RWPE1 (cell line): Measurements from ENCODE around the gene FADS3.

ENCODE experiments used
- CTCF ChIA-PET: fragments of 350-600 bp; sonication (Branson Sonifier 250); formaldehyde crosslinking; extraction: SDS; loops from one replicate; lab custom pipeline; 2021; lab: Yijun Ruan, JAX
- POLR2A ChIA-PET: fragments of 400-600 bp; formaldehyde crosslinking; extraction: SDS; loops from one replicate; lab custom pipeline; 2020; ENCODE audit warnings: antibody characterized with exemption; ENCODE audit not compliant: low non-redundant PET; lab: Yijun Ruan, JAX
- DNase-seq: peaks from one replicate; pipeline ENCODE4 v3.0.0; 2012; ENCODE audit warnings: low spot score
- H3K27ac ChIP-seq: fragments of 450-650 bp; 2 replicates; pipeline ENCODE4 v1.5.1; 2017
- TF ChIP-seq, protein P1 (sequence below): fragments of 450-650 bp; conservative IDR thresholded peaks from 2 replicates; pipeline ENCODE4 v1.5.1; 2017; ENCODE audit warnings: low read depth, mild to moderate bottlenecking

The FADS3 gene

DNA sequence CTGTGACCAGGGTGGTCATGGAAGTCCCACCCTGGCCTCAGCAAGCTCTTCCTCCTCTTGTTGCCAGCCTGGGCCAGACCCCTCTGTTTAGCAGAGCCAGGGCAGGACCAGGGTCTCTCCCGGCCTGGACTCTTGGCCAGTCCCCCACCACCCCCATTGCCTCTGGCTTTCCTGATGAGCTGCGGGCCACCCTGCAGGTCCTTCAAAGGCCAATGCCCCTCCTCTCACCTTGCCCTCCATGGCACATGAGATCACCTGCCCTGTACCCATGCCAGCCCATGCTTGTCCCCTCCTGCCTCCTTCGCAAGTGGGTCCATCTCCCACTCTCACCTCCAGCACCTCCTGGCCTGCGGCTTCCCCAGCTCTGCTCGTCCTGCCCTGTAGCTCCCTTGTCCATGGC is 52.8 kb downstream of the FADS3 start:
- DNase-seq: no peak
- CTCF ChIA-PET: interaction anchor here (0.6 kb wide), 1 partner anchor 221 kb away, joined by 3 read pairs; no protein-coding TSS in a partner anchor
- TF ChIP-seq, protein P1, sequence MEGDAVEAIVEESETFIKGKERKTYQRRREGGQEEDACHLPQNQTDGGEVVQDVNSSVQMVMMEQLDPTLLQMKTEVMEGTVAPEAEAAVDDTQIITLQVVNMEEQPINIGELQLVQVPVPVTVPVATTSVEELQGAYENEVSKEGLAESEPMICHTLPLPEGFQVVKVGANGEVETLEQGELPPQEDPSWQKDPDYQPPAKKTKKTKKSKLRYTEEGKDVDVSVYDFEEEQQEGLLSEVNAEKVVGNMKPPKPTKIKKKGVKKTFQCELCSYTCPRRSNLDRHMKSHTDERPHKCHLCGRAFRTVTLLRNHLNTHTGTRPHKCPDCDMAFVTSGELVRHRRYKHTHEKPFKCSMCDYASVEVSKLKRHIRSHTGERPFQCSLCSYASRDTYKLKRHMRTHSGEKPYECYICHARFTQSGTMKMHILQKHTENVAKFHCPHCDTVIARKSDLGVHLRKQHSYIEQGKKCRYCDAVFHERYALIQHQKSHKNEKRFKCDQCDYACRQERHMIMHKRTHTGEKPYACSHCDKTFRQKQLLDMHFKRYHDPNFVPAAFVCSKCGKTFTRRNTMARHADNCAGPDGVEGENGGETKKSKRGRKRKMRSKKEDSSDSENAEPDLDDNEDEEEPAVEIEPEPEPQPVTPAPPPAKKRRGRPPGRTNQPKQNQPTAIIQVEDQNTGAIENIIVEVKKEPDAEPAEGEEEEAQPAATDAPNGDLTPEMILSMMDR: no peak
- POLR2A ChIA-PET: no interaction called here
- H3K27ac ChIP-seq: peak overlapping the region; percentile 37

DNA sequence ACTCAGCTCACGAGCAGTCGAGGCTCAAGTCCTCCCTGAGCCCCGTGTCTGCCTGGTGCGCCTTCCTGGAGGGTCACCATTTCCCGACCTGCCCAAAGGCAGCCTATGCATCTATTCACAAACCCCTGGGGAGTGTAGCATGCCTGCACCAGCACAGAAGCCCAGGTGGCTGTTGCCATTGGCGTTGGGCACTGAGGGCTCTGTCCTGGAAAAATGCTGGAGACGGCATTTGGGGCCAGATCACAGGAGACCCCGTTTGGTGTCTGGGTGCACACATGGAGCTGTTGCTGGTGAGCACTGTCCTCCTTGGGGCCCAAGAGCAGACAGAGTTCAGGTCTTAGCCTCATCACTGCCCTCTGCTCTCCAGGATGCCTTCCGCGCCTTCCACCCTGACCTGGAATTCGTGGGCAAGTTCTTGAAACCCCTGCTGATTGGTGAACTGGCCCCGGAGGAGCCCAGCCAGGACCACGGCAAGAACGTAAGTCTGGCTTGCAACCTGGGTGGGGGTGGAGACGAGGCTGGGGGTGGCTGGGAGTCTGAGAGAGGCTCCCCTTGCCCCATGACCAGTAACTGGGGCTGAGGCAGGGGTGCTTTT is 53.8 kb downstream of the FADS3 start:
- TF ChIP-seq, protein P1: no peak
- ChIA-PET POLR2A (no interaction called here), CTCF (no interaction called here)
- H3K27ac ChIP-seq: peak overlapping the region; percentile 37
- no peak for DNase-seq

DNA sequence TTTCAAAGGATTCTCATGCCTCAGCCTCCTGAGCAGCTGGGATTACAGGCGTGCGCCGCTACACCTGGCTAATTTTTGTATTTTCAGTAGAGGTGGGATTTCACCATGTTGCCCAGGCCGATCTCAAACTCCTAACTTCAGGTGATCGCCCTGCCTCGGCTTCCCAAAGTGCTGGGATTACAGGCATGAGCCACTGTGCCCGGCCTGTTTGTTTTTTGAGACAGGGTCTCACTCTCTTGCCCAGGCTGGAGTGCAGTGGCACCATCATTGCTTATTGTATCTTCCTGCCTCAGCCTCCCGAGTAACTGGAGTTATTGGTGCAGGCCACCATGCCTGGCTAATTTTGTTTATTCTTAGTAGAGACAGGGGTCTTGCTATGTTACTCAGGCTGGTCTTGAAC is 55.2 kb downstream of the FADS3 start:
- DNase-seq: no peak
- POLR2A ChIA-PET: no interaction called here
- TF ChIP-seq, protein P1: no peak
- H3K27ac ChIP-seq: peak overlapping the region; percentile 50
- CTCF ChIA-PET: no interaction called here

DNA sequence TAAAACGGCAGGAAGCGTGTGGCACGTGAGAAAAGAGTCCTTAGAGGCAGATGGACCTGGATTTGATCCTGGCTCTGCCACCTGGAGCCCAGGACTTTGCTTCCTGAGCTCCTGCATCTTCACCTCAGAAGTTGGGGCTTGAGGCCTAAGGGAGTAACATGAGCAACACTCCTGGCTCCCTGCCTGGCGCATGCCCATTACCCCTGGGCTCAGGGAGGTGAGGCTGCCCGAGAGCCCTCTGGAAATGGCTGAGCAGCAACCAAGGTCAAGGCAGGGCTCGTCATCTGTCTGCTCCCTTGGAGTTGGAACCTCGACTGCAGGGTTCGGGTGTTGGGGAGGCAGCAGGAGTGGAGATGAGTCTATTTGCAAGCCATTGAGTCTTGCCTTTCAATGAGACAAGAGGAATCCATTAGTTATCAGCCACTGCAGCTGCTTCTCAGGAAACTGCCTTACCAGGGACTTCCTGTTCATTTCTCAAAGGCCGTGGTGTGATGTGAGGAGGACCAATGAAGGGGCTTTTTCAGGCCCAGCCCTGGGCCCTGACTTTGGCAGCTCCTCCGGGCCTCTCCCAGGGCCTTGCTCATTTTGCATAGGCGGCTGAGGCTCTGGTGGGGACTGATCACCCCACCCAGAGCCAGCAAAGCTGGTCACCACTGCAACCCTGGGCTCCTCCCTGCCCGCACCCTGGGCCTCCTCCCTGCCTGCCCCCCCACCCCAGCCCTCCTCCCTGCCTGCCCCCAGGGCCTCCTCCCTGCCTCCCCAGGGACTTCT is 56.9 kb downstream of the FADS3 start:
- no peak for DNase-seq
- H3K27ac ChIP-seq: peak overlapping the region; percentile 83
- TF ChIP-seq, protein P1: no peak
- ChIA-PET CTCF (interaction anchor here (0.5 to 1.1 kb wide), 3 partner anchors 48 to 191 kb away, joined by 3 read pairs; no protein-coding TSS in a partner anchor), POLR2A (no interaction called here)

DNA sequence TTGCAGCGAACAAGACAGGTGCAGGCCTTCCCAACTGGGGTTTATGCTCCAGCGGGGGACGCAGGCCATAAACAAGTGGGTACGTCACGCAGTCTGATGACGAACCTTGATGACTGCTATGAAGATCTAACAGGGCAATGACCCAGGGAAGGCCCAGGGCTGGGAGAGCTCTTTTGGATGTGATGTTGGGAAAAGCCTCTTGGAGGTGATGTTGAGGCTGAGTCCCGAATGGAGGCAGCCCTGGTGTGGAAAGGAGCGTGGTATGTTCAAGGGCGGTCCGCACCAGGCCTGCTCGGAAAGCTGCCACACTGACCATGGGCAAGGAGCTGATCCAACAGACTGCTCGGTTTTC is 57.4 kb downstream of the FADS3 start:
- ChIA-PET POLR2A (no interaction called here), CTCF (interaction anchor here (0.5 kb wide), 1 partner anchor 190 kb away, joined by 3 read pairs; no protein-coding TSS in a partner anchor)
- H3K27ac ChIP-seq: peak overlapping the region; percentile 83
- no peak for DNase-seq
- TF ChIP-seq, protein P1: no peak

DNA sequence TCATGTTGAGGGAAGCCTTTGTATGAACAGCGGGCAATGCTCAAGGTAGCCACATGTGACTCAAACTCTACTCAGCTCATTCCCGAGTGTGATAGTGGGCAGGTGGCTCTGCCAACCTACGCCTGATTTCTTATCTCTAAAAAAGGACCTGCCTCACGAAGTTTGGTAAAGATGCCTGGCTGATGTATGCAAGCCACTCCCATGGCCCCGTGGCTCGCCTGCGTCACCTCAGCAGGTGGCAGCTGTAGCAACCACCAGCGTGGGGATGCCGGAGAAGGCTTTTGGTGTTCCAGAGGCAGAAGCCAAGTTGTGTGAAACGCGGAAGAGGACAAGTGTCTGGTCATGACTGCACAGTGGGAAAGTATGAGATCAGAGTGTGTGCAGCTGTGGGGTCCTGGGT is 57.9 kb downstream of the FADS3 start:
- H3K27ac ChIP-seq: peak overlapping the region; percentile 83

More for the DNA sequence above, 57.9 kb downstream of the FADS3 start:
- ChIA-PET CTCF (interaction anchor here (0.5 to 0.7 kb wide), 2 partner anchors 190 to 330 kb away, joined by 3 read pairs; no protein-coding TSS in a partner anchor), POLR2A (no interaction called here)
- DNase-seq: no peak
- TF ChIP-seq, protein P1: no peak
